Measurements from ENCODE around the gene ZNF410. TPM values are rescaled to one million over a fixed set of nuclear protein-coding genes. Genes with fewer than 3 reads are reported as not detected.

The ZNF410 gene
- total RNA-seq, 1 experiment from 2014 or later, result 69.4 TPM

- no peaks in the 10 kb centered on the region for H3K4me1 ChIP-seq (ENCODE audit: insufficient read depth, low read length, poor library complexity, severe bottlenecking)
- TF ChIP-seq EZH2 (IDR thresholded peaks at IDR 0.05; ENCODE audit: borderline replicate concordance, low read depth, low read length, poor library complexity, severe bottlenecking), result no peak
- TF ChIP-seq CTCF (conservative IDR thresholded peaks at IDR 0.05; ENCODE audit: low read depth, low read length), result no peak
- no peak for DNase-seq (ENCODE audit: low spot score)
- H3K4me3 ChIP-seq (ENCODE audit: low read depth, low read length, poor library complexity, severe bottlenecking), result no peak overlapping the region
- CTCF ChIA-PET, result no interaction called here
- peaks cover 77% of the 10 kb centered on the region for H3K36me3 ChIP-seq (ENCODE audit: insufficient read depth, low read length, poor library complexity, severe bottlenecking)
- H3K9me3 ChIP-seq (ENCODE audit: low read depth, low read length, poor library complexity, severe bottlenecking), result no peaks in the 10 kb centered on the region
- H3K27ac ChIP-seq (ENCODE audit: low read depth, low read length, poor library complexity, severe bottlenecking), result no peak overlapping the region
- no peaks in the 10 kb centered on the region for H3K27me3 ChIP-seq (replicated peaks; ENCODE audit: insufficient read depth, low read depth, low read length, poor library complexity)
- POLR2A ChIA-PET (ENCODE audit: low non-redundant PET), result no interaction called here
- intact Hi-C loops (cut with micrococcal nuclease; ENCODE audit: unreplicated experiment), result no loop called here
- no TSS peak for BruUV-seq (replicated peaks)
Measured at GRCh38 chr14:73896521-73896920, 9.9 kb downstream of the ZNF410 start.

- Histone ChIP-seq H3K4me3 (ENCODE audit: low read depth, low read length, poor library complexity, severe bottlenecking) (no peak overlapping the region), H3K9me3 (ENCODE audit: low read depth, low read length, poor library complexity, severe bottlenecking) (no peaks in the 10 kb centered on the region), H3K36me3 (ENCODE audit: insufficient read depth, low read length, poor library complexity, severe bottlenecking) (peaks cover 72% of the 10 kb centered on the region), H3K4me1 (ENCODE audit: insufficient read depth, low read length, poor library complexity, severe bottlenecking) (no peaks in the 10 kb centered on the region), H3K27ac (ENCODE audit: low read depth, low read length, poor library complexity, severe bottlenecking) (no peak overlapping the region), H3K27me3 (replicated peaks; ENCODE audit: insufficient read depth, low read depth, low read length, poor library complexity) (no peaks in the 10 kb centered on the region)
- POLR2A ChIA-PET (ENCODE audit: low non-redundant PET), result no interaction called here
- intact Hi-C loops (cut with micrococcal nuclease; ENCODE audit: unreplicated experiment), result no loop called here
- BruUV-seq (replicated peaks), result no TSS peak
- CTCF ChIA-PET, result no interaction called here
- no peak for DNase-seq (ENCODE audit: low spot score)
- TF ChIP-seq CTCF (conservative IDR thresholded peaks at IDR 0.05; ENCODE audit: low read depth, low read length), result no peak
- TF ChIP-seq EZH2 (IDR thresholded peaks at IDR 0.05; ENCODE audit: borderline replicate concordance, low read depth, low read length, poor library complexity, severe bottlenecking), result no peak
Measured at GRCh38 chr14:73903028-73903427, 16.4 kb downstream of the ZNF410 start.

- Histone ChIP-seq H3K4me1 (ENCODE audit: insufficient read depth, low read length, poor library complexity, severe bottlenecking) (no peaks in the 10 kb centered on the region), H3K27ac (ENCODE audit: low read depth, low read length, poor library complexity, severe bottlenecking) (no peak overlapping the region), H3K36me3 (ENCODE audit: insufficient read depth, low read length, poor library complexity, severe bottlenecking) (peaks cover 71% of the 10 kb centered on the region), H3K4me3 (ENCODE audit: low read depth, low read length, poor library complexity, severe bottlenecking) (no peak overlapping the region), H3K27me3 (replicated peaks; ENCODE audit: insufficient read depth, low read depth, low read length, poor library complexity) (no peaks in the 10 kb centered on the region), H3K9me3 (ENCODE audit: low read depth, low read length, poor library complexity, severe bottlenecking) (no peaks in the 10 kb centered on the region)
- intact Hi-C loops (cut with micrococcal nuclease; ENCODE audit: unreplicated experiment), result no loop called here
- CTCF ChIA-PET, result no interaction called here
- DNase-seq (ENCODE audit: low spot score), result no peak
- no peak for TF ChIP-seq EZH2 (IDR thresholded peaks at IDR 0.05; ENCODE audit: borderline replicate concordance, low read depth, low read length, poor library complexity, severe bottlenecking)
- TF ChIP-seq CTCF (conservative IDR thresholded peaks at IDR 0.05; ENCODE audit: low read depth, low read length), result no peak
- no TSS peak for BruUV-seq (replicated peaks)
- POLR2A ChIA-PET (ENCODE audit: low non-redundant PET), result no interaction called here
Measured at GRCh38 chr14:73909681-73910080, 23.0 kb downstream of the ZNF410 start.

Measured in A673 (cell line).